ENCODE measurements around the gene CRAMP1.
A peak's percentile ranks its signal among the peaks of the same experiment; 100 is the strongest.

Gene CRAMP1
- 18.7 to 25.0 (median 21.1) reads per million in 3 donors for total RNA-seq

GRCh38 chr16:1612320-1613111 lies at the start of gene CRAMP1:
TSS of gene CRAMP1 (plus strand) at chr16:1612360. CDS start at chr16:1614640, 2,280 bp downstream.
- H3K4me3 ChIP-seq (ENCODE audit: insufficient read depth, low read depth, low read length, poor library complexity, severe bottlenecking), result peak within 1 kb of the TSS; percentile 59
- peaks cover 15% of the 10 kb centered on the region for H3K4me1 ChIP-seq (ENCODE audit: control insufficient read depth, insufficient read depth, low read length, poor library complexity, severe bottlenecking)
- H3K9me3 ChIP-seq (ENCODE audit: control insufficient read depth, low read length), result peaks cover 6% of the 10 kb centered on the region
- H3K36me3 ChIP-seq (ENCODE audit: control insufficient read depth, insufficient read depth, low read length), result peaks cover 12% of the 10 kb centered on the region
- H3K27me3 ChIP-seq (replicated peaks; ENCODE audit: control insufficient read depth, insufficient read depth, low read length, poor library complexity, severe bottlenecking), result no peaks in the 10 kb centered on the region
- H3K27ac ChIP-seq (ENCODE audit: insufficient read depth, low read length, poor library complexity, severe bottlenecking), result peak within 1 kb of the TSS; percentile 63
- DNase-seq, result peak in 2 of 3 donors; percentile 5 to 6

GRCh38 chr16:1563786-1564185 lies 48.4 kb upstream of the CRAMP1 start:
- no peaks in the 10 kb centered on the region for H3K9me3 ChIP-seq (ENCODE audit: control insufficient read depth, low read length)
- no peak for DNase-seq
- H3K27ac ChIP-seq (ENCODE audit: insufficient read depth, low read length, poor library complexity, severe bottlenecking), result no peak overlapping the region
- H3K4me3 ChIP-seq (ENCODE audit: insufficient read depth, low read depth, low read length, poor library complexity, severe bottlenecking), result no peak overlapping the region
- H3K4me1 ChIP-seq (ENCODE audit: control insufficient read depth, insufficient read depth, low read length, poor library complexity, severe bottlenecking), result peaks cover 37% of the 10 kb centered on the region
- H3K36me3 ChIP-seq (ENCODE audit: control insufficient read depth, insufficient read depth, low read length), result no peaks in the 10 kb centered on the region
- no peaks in the 10 kb centered on the region for H3K27me3 ChIP-seq (replicated peaks; ENCODE audit: control insufficient read depth, insufficient read depth, low read length, poor library complexity, severe bottlenecking)

- Histone ChIP-seq H3K4me1 (ENCODE audit: control insufficient read depth, insufficient read depth, low read length, poor library complexity, severe bottlenecking) (peaks cover 32% of the 10 kb centered on the region), H3K27ac (ENCODE audit: insufficient read depth, low read length, poor library complexity, severe bottlenecking) (no peak overlapping the region), H3K4me3 (ENCODE audit: insufficient read depth, low read depth, low read length, poor library complexity, severe bottlenecking) (no peak overlapping the region), H3K9me3 (ENCODE audit: control insufficient read depth, low read length) (no peaks in the 10 kb centered on the region), H3K36me3 (ENCODE audit: control insufficient read depth, insufficient read depth, low read length) (no peaks in the 10 kb centered on the region), H3K27me3 (replicated peaks; ENCODE audit: control insufficient read depth, insufficient read depth, low read length, poor library complexity, severe bottlenecking) (no peaks in the 10 kb centered on the region)
- DNase-seq, result no peak
Measured at GRCh38 chr16:1564325-1564724, 47.8 kb upstream of the CRAMP1 start.

- Histone ChIP-seq H3K27me3 (replicated peaks; ENCODE audit: control insufficient read depth, insufficient read depth, low read length, poor library complexity, severe bottlenecking) (no peaks in the 10 kb centered on the region), H3K9me3 (ENCODE audit: control insufficient read depth, low read length) (no peaks in the 10 kb centered on the region), H3K36me3 (ENCODE audit: control insufficient read depth, insufficient read depth, low read length) (no peaks in the 10 kb centered on the region), H3K27ac (ENCODE audit: insufficient read depth, low read length, poor library complexity, severe bottlenecking) (no peak overlapping the region), H3K4me3 (ENCODE audit: insufficient read depth, low read depth, low read length, poor library complexity, severe bottlenecking) (no peak overlapping the region), H3K4me1 (ENCODE audit: control insufficient read depth, insufficient read depth, low read length, poor library complexity, severe bottlenecking) (peaks cover 23% of the 10 kb centered on the region)
- no peak for DNase-seq
Measured at GRCh38 chr16:1565083-1565805, 46.9 kb upstream of the CRAMP1 start.

- H3K27me3 ChIP-seq (replicated peaks; ENCODE audit: control insufficient read depth, insufficient read depth, low read length, poor library complexity, severe bottlenecking), result no peaks in the 10 kb centered on the region
- no peak overlapping the region for H3K27ac ChIP-seq (ENCODE audit: insufficient read depth, low read length, poor library complexity, severe bottlenecking)
- H3K36me3 ChIP-seq (ENCODE audit: control insufficient read depth, insufficient read depth, low read length), result no peaks in the 10 kb centered on the region
- DNase-seq, result no peak
- no peaks in the 10 kb centered on the region for H3K4me1 ChIP-seq (ENCODE audit: control insufficient read depth, insufficient read depth, low read length, poor library complexity, severe bottlenecking)
- H3K4me3 ChIP-seq (ENCODE audit: insufficient read depth, low read depth, low read length, poor library complexity, severe bottlenecking), result no peak overlapping the region
- H3K9me3 ChIP-seq (ENCODE audit: control insufficient read depth, low read length), result no peaks in the 10 kb centered on the region
Measured at GRCh38 chr16:1567988-1568387, 44.2 kb upstream of the CRAMP1 start.

- DNase-seq, result no peak
- Histone ChIP-seq H3K36me3 (ENCODE audit: control insufficient read depth, insufficient read depth, low read length) (no peaks in the 10 kb centered on the region), H3K4me3 (ENCODE audit: insufficient read depth, low read depth, low read length, poor library complexity, severe bottlenecking) (no peak overlapping the region), H3K27me3 (replicated peaks; ENCODE audit: control insufficient read depth, insufficient read depth, low read length, poor library complexity, severe bottlenecking) (no peaks in the 10 kb centered on the region), H3K27ac (ENCODE audit: insufficient read depth, low read length, poor library complexity, severe bottlenecking) (no peak overlapping the region), H3K4me1 (ENCODE audit: control insufficient read depth, insufficient read depth, low read length, poor library complexity, severe bottlenecking) (no peaks in the 10 kb centered on the region), H3K9me3 (ENCODE audit: control insufficient read depth, low read length) (no peaks in the 10 kb centered on the region)
Measured at GRCh38 chr16:1571012-1571671, 41.0 kb upstream of the CRAMP1 start.

- H3K27me3 ChIP-seq (replicated peaks; ENCODE audit: control insufficient read depth, insufficient read depth, low read length, poor library complexity, severe bottlenecking), result no peaks in the 10 kb centered on the region
- no peaks in the 10 kb centered on the region for H3K4me1 ChIP-seq (ENCODE audit: control insufficient read depth, insufficient read depth, low read length, poor library complexity, severe bottlenecking)
- H3K36me3 ChIP-seq (ENCODE audit: control insufficient read depth, insufficient read depth, low read length), result no peaks in the 10 kb centered on the region
- H3K27ac ChIP-seq (ENCODE audit: insufficient read depth, low read length, poor library complexity, severe bottlenecking), result no peak overlapping the region
- no peak overlapping the region for H3K4me3 ChIP-seq (ENCODE audit: insufficient read depth, low read depth, low read length, poor library complexity, severe bottlenecking)
- no peak for DNase-seq
- H3K9me3 ChIP-seq (ENCODE audit: control insufficient read depth, low read length), result no peaks in the 10 kb centered on the region
Measured at GRCh38 chr16:1572673-1573072, 39.5 kb upstream of the CRAMP1 start.

- no peaks in the 10 kb centered on the region for H3K27me3 ChIP-seq (replicated peaks; ENCODE audit: control insufficient read depth, insufficient read depth, low read length, poor library complexity, severe bottlenecking)
- H3K9me3 ChIP-seq (ENCODE audit: control insufficient read depth, low read length), result no peaks in the 10 kb centered on the region
- no peak overlapping the region for H3K27ac ChIP-seq (ENCODE audit: insufficient read depth, low read length, poor library complexity, severe bottlenecking)
- H3K36me3 ChIP-seq (ENCODE audit: control insufficient read depth, insufficient read depth, low read length), result no peaks in the 10 kb centered on the region
- H3K4me3 ChIP-seq (ENCODE audit: insufficient read depth, low read depth, low read length, poor library complexity, severe bottlenecking), result no peak overlapping the region
- no peaks in the 10 kb centered on the region for H3K4me1 ChIP-seq (ENCODE audit: control insufficient read depth, insufficient read depth, low read length, poor library complexity, severe bottlenecking)
- DNase-seq, result no peak
Measured at GRCh38 chr16:1573301-1573700, 38.9 kb upstream of the CRAMP1 start.

GRCh38 chr16:1575578-1575977 lies 36.6 kb upstream of the CRAMP1 start:
- Histone ChIP-seq H3K4me3 (ENCODE audit: insufficient read depth, low read depth, low read length, poor library complexity, severe bottlenecking) (no peak overlapping the region), H3K36me3 (ENCODE audit: control insufficient read depth, insufficient read depth, low read length) (no peaks in the 10 kb centered on the region), H3K9me3 (ENCODE audit: control insufficient read depth, low read length) (no peaks in the 10 kb centered on the region), H3K4me1 (ENCODE audit: control insufficient read depth, insufficient read depth, low read length, poor library complexity, severe bottlenecking) (no peaks in the 10 kb centered on the region), H3K27me3 (replicated peaks; ENCODE audit: control insufficient read depth, insufficient read depth, low read length, poor library complexity, severe bottlenecking) (no peaks in the 10 kb centered on the region), H3K27ac (ENCODE audit: insufficient read depth, low read length, poor library complexity, severe bottlenecking) (no peak overlapping the region)
- DNase-seq, result no peak

- Histone ChIP-seq H3K27me3 (replicated peaks; ENCODE audit: control insufficient read depth, insufficient read depth, low read length, poor library complexity, severe bottlenecking) (no peaks in the 10 kb centered on the region), H3K9me3 (ENCODE audit: control insufficient read depth, low read length) (no peaks in the 10 kb centered on the region), H3K4me1 (ENCODE audit: control insufficient read depth, insufficient read depth, low read length, poor library complexity, severe bottlenecking) (no peaks in the 10 kb centered on the region), H3K4me3 (ENCODE audit: insufficient read depth, low read depth, low read length, poor library complexity, severe bottlenecking) (no peak overlapping the region), H3K27ac (ENCODE audit: insufficient read depth, low read length, poor library complexity, severe bottlenecking) (no peak overlapping the region), H3K36me3 (ENCODE audit: control insufficient read depth, insufficient read depth, low read length) (no peaks in the 10 kb centered on the region)
- DNase-seq, result no peak
Measured at GRCh38 chr16:1579214-1579613, 32.9 kb upstream of the CRAMP1 start.

Measured in effector memory CD4-positive, alpha-beta T cell (primary cell).